ENCODE results near the gene OMG. TPM values are rescaled to one million over a fixed set of nuclear protein-coding genes. Genes with fewer than 3 reads are reported as not detected.
"Not testable (repeated sequence)": the region's sequence is repeated elsewhere in the genome, so short reads cannot be mapped to it uniquely, and the experiment has no call there.

The OMG gene
- total RNA-seq, 1 donor from 2014 or later: 0.25 TPM

DNA sequence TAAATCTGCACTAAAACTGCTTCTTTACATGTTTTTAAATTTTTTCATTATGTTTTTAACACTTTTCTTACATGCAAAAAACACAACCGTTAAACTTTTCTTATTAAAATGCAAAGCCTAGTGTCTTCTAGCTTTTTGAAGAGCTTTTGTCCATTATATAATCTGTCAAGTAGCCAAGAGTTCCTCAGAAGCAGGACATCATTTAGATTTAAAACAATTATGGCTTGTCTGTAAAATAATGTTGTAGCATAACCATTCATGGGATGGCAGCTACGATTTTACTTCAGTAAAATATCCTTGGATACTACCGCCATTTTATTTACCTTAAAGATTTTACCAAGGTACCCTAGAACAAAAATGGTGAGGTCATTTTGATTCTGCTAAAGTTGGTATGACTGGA lies 2.8 kb downstream of the OMG start:
- Histone ChIP-seq H3K27me3 (ENCODE audit: low read depth) (no peaks in the 10 kb centered on the region), H3K4me3 (no peak overlapping the region), H3K27ac (replicated peaks) (no peak overlapping the region), H3K9me3 (replicated peaks) (no peaks in the 10 kb centered on the region), H3K36me3 (peaks cover 14% of the 10 kb centered on the region), H3K4me1 (no peaks in the 10 kb centered on the region)
- no peak for DNase-seq
- TF ChIP-seq, protein P1, sequence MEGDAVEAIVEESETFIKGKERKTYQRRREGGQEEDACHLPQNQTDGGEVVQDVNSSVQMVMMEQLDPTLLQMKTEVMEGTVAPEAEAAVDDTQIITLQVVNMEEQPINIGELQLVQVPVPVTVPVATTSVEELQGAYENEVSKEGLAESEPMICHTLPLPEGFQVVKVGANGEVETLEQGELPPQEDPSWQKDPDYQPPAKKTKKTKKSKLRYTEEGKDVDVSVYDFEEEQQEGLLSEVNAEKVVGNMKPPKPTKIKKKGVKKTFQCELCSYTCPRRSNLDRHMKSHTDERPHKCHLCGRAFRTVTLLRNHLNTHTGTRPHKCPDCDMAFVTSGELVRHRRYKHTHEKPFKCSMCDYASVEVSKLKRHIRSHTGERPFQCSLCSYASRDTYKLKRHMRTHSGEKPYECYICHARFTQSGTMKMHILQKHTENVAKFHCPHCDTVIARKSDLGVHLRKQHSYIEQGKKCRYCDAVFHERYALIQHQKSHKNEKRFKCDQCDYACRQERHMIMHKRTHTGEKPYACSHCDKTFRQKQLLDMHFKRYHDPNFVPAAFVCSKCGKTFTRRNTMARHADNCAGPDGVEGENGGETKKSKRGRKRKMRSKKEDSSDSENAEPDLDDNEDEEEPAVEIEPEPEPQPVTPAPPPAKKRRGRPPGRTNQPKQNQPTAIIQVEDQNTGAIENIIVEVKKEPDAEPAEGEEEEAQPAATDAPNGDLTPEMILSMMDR (IDR thresholded peaks at IDR 0.05; ENCODE audit: borderline replicate concordance): no peak
- intact Hi-C loops (cut with micrococcal nuclease): no loop called here

DNA sequence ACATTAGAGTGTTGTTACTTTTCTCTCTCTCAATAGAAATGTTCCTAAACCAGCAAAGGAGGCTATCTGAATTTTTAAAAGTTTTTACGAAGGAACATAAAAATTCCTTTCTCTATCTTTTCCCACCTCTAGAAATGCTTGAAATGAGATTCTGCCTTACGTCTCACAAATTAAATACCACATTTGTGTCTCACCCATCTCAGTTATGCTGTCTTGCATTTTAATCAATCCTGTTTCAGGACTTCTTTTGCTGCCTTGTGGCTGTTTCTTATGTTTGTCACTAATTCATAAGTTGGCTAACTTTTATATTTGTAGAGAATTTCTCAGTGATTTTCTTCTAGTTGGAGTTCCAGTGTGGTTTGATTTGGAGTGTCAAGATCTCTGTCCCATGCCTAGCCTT lies 3.5 kb downstream of the OMG start:
- H3K4me1 ChIP-seq: no peaks in the 10 kb centered on the region
- no peak overlapping the region for H3K27ac ChIP-seq (replicated peaks)
- no peaks in the 10 kb centered on the region for H3K9me3 ChIP-seq (replicated peaks)
- H3K4me3 ChIP-seq: no peak overlapping the region
- no peaks in the 10 kb centered on the region for H3K27me3 ChIP-seq (ENCODE audit: low read depth)
- no peak for DNase-seq
- H3K36me3 ChIP-seq: peaks cover 14% of the 10 kb centered on the region
- TF ChIP-seq, protein P1 (IDR thresholded peaks at IDR 0.05; ENCODE audit: borderline replicate concordance): no peak
- intact Hi-C loops (cut with micrococcal nuclease): no loop called here

DNA sequence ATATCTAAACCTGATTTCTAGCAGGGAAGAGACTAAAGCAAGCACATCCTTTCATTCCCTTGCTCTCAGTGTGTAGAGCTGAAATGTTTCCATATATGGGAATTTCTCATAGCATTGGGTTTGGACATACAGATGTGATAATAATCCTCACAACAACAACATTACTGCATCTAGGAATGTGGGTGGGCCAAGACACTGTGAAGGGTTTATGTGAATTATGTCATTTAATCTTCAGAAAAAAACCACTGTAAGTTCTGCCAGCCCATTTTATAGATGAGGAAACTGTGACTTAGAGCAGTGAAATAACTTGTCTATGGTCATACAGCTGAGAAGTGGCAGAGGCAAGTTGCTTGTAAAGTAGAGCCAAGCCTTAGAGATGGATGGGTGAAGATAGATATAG lies 5.2 kb downstream of the OMG start:
- DNase-seq: no peak
- H3K27ac ChIP-seq (replicated peaks): no peak overlapping the region
- H3K4me3 ChIP-seq: no peak overlapping the region
- intact Hi-C loops (cut with micrococcal nuclease): no loop called here
- peaks cover 19% of the 10 kb centered on the region for H3K36me3 ChIP-seq
- no peaks in the 10 kb centered on the region for H3K27me3 ChIP-seq (ENCODE audit: low read depth)
- TF ChIP-seq, protein P1 (IDR thresholded peaks at IDR 0.05; ENCODE audit: borderline replicate concordance): no peak
- no peaks in the 10 kb centered on the region for H3K9me3 ChIP-seq (replicated peaks)
- H3K4me1 ChIP-seq: no peaks in the 10 kb centered on the region

GRCh38 chr17:31289790-31290189 lies 7.2 kb downstream of the OMG start:
- H3K4me1 ChIP-seq: no peaks in the 10 kb centered on the region
- TF ChIP-seq, protein P1 (IDR thresholded peaks at IDR 0.05; ENCODE audit: borderline replicate concordance): no peak
- intact Hi-C loops (cut with micrococcal nuclease): no loop called here

DNA sequence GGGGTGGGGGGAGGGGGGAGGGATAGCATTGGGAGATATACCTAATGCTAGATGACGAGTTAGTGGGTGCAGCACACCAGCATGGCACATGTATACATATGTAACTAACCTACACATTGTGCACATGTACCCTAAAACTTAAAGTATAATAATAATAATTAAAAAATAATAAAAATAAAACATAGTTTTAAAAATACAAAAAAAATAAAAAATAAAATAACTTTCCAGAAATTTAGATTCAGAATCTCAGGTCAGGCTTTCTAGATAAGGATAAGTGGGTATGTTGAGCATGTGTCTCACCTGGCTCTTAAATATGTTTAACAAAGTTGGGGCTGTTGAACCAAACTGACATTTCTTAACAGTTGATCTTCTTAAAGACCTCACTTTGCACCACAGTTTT lies 9.1 kb downstream of the OMG start:
- DNase-seq; H3K27ac ChIP-seq (replicated peaks); H3K9me3 ChIP-seq (replicated peaks); H3K4me1 ChIP-seq; H3K4me3 ChIP-seq; H3K27me3 ChIP-seq (ENCODE audit: low read depth); intact Hi-C loops (cut with micrococcal nuclease): not testable (repeated sequence)
- H3K36me3 ChIP-seq: peaks cover 24% of the 10 kb centered on the region

More at GRCh38 chr17:31289790-31290189, 7.2 kb downstream of the OMG start:
- DNase-seq: no peak
- H3K27me3 ChIP-seq (ENCODE audit: low read depth): no peaks in the 10 kb centered on the region
- no peak overlapping the region for H3K27ac ChIP-seq (replicated peaks)
- H3K9me3 ChIP-seq (replicated peaks): no peaks in the 10 kb centered on the region
- H3K4me3 ChIP-seq: no peak overlapping the region
- peaks cover 21% of the 10 kb centered on the region for H3K36me3 ChIP-seq

GRCh38 chr17:31286587-31286986 lies 10.5 kb downstream of the OMG start:
- Histone ChIP-seq H3K4me3 (no peak overlapping the region), H3K9me3 (replicated peaks) (no peaks in the 10 kb centered on the region), H3K27ac (replicated peaks) (no peak overlapping the region), H3K36me3 (peaks cover 28% of the 10 kb centered on the region), H3K4me1 (no peaks in the 10 kb centered on the region), H3K27me3 (ENCODE audit: low read depth) (no peaks in the 10 kb centered on the region)
- TF ChIP-seq, protein P1 (IDR thresholded peaks at IDR 0.05; ENCODE audit: borderline replicate concordance): no peak
- intact Hi-C loops (cut with micrococcal nuclease): no loop called here
- DNase-seq: no peak
